GM19238 (cell line): ENCODE data around the gene DSCAM.

Source experiments
- DNase-seq: peaks from one replicate; pipeline ENCODE4 v3.0.0; 2011; ENCODE audit warnings: low spot score; ENCODE audit not compliant: insufficient read length

DSCAM gene

DNA sequence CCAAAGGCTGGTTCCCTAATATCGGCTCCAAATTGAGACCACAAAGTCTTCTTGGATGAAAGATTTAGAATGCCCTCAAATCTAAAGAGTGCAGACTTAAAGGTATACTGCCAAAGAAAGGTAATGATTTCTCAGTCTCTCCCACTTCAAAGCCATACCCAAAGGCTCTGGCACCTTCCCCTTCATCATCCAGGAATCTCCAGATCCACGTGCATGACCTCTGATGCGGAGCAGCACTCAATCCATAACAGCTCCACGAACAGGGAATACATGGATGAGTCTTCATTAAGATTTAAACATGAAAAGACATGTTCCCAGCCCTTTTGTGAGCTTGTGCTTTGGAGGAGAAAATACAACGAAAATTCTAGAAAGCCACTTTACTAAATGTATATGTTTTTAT, 453.9 kb downstream of the DSCAM start:
- no peak for DNase-seq

DNA sequence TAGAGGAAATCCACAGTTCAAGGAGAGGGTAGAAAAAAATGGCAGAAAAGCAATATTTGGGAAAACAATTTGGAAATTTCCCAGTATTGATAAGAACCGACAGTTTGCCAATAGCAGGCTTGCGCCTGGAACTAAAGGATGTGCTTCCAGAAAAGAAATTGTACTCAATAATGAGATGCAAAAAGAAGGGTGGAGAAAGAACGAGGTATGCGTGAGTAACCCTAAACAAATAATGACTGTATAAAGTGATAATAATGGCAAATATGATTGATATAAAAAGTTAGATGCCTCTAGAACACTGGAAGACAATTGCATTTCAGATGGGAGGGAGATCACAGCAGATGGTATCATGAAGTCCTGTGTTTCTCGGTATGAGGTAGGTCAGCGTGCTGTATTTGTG, 458.9 kb downstream of the DSCAM start:
- DNase-seq = no peak

DNA sequence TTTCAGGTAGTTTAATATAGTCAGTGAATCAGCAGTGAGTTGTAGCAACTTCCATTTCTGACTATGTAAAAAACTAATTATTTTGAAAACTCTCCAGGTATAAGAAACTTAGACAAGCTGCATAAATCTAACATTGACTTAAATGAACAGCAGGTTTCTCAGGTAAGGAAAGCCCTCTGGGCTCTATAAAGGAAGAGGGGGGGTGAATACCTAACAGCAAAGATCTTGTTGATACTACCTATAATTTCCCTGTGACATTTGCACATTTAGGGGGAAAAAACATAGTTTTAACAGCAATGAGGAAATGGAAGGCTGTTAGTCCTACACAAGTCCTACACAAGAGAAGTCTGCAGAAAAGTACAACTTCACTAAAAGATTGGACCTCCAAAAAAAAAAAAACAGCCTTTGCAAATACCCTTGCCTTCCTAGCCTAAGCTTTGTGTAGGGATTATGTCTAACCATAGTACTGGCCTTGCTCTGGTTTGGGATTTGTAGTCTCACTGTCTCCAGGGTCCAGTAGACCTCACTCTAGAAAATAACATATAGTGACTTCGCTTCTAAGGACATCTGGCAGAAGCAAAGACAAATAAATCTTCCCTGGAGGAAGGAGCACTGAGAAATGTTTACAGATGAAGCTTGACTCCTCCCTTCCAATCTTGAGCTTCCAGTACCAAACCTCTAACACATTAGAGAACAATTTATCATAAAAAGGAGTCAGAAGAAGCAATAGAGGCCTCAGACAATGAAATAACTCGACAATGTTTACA, 459.8 kb downstream of the DSCAM start:
- DNase-seq = no peak

DNA sequence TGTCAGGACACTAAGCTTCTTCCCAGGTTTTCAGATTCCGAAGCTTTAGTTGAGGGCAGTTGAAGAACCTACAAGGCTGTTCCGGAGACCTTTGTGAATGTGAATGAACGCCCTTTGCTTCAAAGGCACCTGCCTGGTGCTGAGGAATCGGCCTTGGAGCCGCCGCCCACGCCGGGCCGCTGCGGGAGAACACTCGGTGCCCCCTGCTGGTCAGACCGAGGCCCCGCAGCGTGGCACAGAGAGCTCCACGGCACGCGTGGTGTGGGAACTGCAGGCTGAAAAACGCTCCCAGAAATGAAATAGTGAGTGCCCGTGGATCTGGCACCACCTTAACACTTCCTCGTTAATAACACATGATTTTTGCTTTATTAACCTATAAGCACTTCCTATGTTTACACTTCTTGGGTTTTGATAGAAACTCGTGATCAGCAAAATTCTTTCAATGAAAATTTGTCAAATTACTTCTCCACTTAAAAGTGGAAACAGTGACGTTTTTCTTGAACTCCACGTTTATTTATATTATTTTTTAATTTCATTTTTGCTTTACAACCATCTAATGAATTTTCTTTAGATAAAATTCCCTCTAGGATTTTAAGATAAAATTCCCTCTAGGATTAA, 460.6 kb downstream of the DSCAM start:
- no peak for DNase-seq

DNA sequence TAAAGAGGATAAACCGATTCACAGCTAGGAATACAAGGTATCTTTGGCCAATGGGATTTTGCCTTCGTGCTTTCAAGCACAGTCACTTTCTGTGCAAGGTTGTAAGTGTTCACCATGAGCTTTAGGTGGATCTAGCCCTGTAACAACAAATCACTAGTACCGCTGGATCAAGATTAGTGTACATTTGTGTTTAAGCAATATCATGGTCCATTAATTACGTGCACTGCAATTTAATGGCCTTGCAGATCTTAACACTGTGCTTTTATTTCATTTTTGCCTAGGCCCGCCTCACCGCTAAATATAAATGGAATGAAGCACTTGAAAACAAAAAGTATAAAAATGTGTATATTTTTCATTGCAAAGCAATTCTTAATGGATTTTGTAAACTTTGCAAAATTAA, 461.1 kb downstream of the DSCAM start:
- no peak for DNase-seq

DNA sequence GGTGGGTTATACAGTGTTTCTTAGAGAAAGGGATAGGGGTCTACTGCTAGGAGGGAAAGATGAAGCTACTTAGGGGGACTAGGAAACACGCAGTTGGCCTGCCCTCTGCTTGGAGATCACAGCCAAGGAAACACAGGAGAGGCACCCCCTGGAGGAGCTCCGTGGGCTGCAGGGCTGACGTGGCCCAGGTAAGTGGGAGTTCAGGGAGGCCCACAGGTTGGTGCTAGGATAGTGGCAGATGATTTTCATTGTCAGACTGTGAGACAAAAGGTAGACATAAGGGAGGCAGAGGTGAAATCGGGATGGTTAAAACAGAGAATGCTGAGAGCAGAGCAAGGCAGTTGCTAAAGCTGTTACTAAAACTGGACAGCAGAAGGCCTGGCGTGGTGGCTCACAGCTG, 463.0 kb downstream of the DSCAM start:
- DNase-seq = no peak

DNA sequence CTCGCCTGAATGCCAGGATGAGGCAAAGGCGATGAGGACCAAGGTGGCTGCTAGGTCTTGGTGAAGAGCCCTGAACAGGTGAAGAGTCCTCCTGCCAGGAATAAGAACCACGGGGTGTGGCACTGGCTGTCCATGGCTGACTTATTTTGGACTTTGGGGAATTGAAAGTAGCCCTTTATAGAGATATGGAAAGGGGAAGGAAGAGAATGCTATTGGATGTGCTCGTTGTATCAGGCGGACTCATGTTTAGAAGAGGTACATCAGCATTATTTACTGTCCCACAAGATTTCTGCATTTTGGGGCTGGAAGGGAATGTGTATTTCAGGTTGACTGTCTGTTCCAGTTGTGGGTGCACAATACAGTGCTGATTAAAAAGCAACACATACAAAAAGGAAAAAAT, 465.8 kb downstream of the DSCAM start:
- no peak for DNase-seq

DNA sequence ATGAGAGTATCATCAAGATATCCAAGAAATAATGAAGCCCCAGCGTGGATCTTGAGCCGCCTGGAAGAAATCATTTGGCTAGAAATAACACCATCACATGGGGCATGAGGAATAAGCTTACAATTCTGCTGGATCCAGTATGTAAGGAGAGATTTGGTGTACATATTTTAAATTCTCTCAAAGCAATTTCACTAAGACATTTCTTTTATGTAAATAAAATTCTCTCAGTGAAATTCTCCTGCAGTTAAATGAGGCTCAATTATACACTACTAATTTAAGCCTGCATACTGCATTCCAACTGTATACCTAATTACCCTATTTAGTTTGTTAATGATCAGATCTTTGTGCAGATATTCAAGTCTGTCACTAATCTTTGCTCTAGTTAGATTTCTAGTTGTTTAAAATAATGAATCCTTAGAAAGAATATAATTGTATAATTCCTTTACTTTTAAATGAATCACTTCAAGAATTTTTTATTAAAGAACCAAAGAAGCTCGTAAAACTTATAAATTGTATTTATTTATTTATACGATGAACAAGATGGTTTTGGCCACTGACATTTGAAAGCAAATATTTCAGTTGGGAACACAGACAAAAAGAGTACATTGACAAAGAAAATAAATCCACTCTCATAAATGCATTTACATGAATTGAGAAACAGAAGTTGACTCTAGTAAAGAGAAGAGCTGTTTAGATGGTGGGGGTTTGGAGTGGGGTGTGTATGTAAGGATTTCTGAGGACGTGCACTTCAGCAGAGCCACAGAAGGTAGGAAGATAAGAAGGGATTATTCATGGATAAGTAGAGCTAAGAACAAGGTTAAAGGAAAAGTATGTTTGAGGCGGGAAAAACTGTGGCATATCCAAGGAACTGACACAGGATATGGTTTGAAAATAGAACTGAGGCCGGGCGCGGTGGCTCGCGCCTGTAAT, 466.8 kb downstream of the DSCAM start:
- DNase-seq = no peak

DNA sequence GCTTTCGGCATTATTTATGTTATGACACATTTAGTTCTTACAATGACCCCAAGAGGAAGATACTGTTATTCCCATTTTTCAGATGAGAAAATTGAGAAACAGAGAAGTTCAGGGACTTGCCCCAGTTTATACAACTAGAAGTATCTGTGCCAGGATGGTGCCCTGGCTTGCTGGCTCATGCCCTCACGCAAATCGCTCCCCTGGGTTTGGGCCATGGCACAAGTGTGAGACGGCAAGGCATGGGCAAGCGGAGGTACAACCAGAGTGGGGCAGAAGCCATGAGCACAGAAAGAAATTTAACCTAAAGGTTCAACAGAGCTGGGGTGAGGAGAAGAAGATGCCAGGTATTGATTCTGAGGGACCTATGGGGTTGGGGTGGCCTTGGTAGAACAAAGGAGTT, 469.8 kb downstream of the DSCAM start:
- DNase-seq = no peak

DNA sequence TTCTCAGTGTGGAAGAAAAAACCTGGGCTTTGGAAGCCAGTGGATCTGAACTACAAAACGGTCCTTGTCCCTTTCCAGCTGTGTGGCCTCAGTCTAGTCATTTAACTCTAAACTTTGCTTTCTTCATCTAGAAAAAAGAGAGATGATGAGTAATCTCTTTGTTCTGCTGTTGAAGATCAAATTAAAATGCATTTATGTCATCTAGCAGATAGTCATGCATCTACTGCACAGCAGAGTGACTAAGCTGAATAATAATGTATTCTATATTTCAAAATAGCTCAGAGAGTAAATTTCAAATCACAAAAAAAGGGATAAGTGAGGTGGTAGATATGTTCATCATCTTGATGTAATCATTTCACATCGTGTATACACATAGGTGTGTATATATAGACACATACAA, 473.2 kb downstream of the DSCAM start:
- DNase-seq = no peak

DNA sequence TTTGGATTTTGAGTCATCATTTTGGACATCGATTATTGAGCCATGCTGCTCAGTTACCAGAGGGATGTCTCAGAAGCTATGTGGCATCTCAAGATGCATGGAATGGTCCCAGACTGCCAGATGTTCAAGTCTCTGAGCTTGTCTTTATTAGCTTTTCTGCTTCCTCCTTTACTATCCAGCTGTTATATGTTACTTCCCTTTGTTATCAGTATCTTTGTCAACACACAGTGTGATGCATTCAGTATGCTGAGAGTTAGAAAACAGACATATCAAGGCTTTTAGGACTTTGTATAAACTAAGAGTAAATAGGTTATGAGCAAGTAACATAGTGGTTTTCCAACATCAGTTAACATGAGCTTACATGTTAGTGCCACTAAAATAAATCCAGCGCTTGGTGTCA, 474.5 kb downstream of the DSCAM start:
- DNase-seq = no peak

DNA sequence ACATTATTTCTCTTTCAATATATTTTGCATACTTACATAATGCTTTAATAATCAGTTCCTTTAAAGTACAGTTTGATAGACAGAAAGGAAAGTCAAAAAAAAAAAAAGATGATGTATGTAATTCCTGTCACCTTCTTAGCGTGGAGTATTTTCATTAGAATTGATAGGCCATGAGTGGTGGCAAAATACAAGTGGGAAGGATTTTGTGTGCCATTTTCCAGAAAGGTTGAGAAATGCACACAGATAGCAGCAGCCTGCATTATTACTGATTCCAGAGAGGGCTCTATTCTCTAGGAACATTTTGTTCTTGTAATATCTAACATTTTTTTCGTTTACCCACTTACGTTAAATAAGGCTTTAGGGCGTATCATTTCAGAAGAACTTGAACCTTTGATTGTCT, 475.6 kb downstream of the DSCAM start:
- no peak for DNase-seq

DNA sequence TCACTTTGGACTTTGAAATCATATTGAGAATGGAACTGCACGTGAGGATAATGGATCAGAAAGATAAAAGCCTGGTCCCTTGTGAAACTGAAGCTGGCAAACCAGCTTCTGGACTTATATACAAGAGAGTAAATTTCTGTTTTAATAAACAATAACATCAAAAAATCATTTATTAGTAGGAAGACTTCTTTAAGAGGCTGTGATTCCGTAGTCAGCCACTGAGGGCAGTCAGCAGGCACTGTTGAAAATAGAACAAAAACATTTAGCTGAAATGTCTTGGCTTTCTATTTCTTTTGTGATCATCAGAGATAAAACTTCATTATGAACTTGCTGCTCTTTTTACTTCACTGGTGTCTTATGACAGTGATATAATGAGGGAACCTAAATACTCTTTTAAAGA, 490.3 kb downstream of the DSCAM start:
- no peak for DNase-seq

DNA sequence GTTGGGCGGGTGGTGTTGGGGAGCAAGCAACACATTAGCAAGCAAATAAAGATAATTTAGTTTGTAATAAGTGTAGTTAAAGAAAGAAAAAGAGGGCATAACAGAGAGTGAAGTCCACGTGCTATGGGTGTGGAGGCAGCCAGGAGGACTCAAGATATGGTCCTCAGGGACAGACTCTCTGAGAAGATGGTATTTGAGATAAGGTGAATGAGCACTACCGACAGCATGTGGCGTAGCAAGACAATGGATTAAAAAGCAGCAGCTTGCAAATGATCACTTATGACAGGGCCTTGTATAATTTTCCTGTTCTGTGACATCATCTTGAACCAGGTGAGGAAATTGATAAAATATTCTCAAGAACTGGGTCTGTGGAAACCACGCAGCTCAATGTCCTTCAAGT, 491.9 kb downstream of the DSCAM start:
- DNase-seq = no peak

DNA sequence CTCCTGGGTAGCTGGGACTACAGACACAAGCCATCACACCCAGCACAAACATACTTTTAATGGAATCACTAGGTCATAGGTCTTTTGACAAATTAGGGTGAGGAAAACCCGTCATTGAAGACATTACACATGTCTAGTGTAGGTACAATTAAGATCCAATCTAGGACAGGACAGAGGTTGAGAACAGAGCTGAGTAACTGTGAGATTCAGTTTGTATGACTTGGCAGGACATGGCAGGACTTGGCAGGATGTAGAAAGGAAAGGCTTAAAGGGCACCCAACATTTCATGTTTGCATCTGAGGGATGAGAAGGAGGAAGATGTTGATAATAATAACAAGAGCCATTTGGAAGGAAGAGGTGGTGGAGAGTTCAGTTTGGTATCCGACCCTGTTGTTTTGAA, 496.0 kb downstream of the DSCAM start:
- DNase-seq = no peak

DNA sequence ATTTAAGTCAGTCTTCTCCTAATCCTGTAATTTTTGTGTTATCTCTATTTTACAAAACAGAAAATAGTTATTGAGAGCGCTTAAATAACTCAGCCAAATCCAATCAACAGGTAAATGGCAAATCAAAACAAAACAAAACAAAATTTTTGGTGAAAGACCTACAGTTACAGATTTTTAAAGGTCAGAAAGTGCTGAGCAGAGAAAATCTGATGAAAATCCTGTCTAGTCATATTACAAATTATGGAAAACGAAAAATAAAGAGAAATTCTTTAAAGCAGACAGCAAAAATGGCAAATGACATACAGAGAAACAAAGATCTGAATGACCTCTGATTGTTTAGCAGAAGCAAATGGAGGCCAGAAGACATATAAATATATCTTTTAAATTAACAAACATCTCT, 497.4 kb downstream of the DSCAM start:
- DNase-seq = no peak

DNA sequence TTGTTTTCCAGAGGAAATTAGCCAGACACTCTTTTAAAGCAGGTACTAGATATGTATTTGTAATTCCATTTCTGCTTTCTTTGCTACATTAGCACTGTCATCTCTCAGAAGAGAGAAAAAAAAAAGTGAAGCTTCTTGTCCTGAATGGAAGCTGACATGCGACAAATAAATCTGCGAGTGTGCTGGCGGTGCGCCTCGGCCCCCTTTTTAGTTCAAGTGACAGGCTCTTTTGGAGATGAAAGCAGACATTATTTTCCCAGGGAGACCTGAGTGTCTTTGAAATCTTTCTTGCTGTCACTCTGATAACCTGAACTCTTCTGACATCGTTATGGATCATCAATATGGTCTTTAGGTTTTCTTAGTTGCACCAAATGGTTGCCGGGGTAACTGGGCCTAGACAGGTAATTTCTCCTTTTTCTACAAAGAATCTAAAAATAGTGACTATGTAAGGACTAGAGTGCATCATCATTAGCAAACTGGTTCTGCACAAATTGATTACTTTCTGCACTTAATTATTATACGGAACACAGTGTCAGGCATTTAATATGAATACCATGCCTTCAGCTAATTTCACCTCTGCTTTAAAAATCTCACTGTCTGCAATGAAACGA, 501.1 kb downstream of the DSCAM start:
- DNase-seq = no peak

DNA sequence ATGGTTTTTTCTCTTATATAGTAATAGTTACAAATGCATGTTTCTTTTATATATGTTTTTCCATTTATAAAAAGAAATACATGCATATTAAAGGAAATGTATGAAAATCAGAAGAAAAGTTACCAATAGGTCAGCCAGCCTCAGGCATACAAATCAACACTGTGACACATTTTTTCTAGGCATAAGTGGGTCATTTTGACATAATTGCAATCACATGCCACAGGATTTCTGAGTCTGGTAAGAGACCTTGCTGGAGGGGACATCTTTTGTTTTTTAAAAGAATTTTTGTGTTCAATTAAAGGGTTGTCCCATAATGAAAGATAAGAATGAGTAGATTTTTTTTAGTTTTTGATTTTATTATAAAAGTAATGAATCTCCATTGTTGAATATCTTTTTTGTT, 506.6 kb downstream of the DSCAM start:
- no peak for DNase-seq

DNA sequence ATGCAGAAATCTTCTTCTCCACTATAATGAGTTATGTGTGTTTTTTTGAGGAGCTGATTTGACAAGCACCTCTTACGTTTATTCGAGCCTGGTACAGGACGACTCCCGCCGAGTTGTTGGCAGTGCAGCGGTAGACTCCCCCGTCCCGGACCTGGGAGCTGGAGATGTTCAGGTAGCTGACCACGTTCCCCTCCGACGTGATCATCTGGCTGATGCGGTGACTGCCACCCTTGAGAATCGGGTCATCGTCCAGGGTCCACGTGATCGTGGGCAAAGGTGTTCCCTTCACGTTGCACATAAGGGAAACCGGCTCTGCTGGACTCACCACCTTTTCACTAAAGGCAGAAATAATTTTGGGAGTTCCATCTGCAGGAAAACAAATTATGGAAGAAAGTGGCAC, 507.9 kb downstream of the DSCAM start:
- no peak for DNase-seq

DNA sequence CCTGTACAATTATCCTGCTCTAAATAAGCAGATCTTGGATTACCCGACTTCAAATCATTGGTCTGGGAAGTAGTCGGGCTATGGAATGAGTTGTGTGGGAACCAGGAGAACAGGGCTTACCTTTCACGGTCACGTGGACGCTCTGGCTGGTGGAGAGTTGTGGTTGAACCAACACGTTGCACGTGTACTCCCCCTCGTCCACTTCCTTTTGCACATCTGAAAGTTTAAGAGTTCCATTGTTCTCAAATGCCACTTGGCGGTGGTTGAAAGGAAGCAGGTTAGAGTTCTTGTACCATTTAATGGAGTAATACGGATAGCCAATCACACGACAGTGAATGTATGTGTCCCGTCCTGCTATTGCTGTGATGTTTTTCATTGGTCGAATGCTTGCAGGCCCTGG, 509.0 kb downstream of the DSCAM start:
- no peak for DNase-seq

DNA sequence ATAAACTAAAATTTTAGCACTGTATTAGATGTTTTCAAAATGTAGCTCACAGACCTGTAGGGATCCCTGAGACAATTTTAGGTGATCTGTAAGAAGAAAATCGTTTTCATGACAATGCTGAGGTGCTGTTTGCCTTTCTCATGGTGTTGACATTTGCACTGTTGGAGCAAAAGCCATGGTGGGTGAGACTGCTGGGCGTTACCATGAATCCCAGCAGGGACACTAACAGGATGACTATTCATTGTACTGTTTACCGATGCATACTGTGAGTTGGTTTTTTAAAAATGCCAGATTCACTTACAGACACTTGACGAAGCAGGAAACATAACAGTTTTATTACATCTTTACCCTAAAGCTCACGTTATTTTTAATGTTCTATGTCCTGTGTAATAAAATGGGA, 511.3 kb downstream of the DSCAM start:
- DNase-seq = no peak

DNA sequence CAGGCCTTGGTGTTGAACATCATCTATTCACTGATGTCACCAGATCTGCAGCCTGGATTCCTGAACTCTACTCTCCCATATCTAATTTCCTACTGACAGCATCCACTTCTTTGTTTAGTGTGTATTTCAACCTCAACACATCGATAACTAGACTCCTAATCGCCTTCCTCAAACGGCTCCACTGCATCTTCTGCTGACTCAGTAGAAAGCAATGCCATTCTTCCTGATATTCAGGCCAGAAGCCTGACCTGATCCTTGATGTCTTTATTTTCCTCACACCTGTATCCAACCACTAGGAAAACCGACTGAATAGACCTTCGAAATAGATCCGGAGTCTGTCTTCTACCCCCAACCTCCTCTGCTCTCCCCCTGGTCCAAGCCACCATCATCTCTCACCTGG, 512.8 kb downstream of the DSCAM start:
- no peak for DNase-seq
